Hepatocyte (in vitro differentiated cells): Measurements from ENCODE around the gene GAREM2. TPM values are rescaled to one million over a fixed set of nuclear protein-coding genes. Genes with fewer than 3 reads are reported as not detected.
A peak's percentile ranks its signal among the peaks of the same experiment; 100 is the strongest.

Source experiments
- DNase-seq: peaks from one replicate; pipeline ENCODE4 v3.0.0-alpha.2; 2016; ENCODE audit warnings: low spot score
- H2AFZ ChIP-seq: fragments of 200-600 bp; sonication (generic); 2 replicates; pipeline ENCODE4 v1.6.0; 2016; ENCODE audit warnings: antibody characterized with exemption, mild to moderate bottlenecking
- H3K27ac ChIP-seq: fragments of 200-600 bp; sonication (generic); 2 replicates; pipeline ENCODE4 v1.5.1; 2016; ENCODE audit warnings: mild to moderate bottlenecking
- H3K27me3 ChIP-seq: fragments of 200-600 bp; sonication (generic); 2 replicates; pipeline ENCODE4 v1.6.1; 2016
- H3K36me3 ChIP-seq: fragments of 200-600 bp; sonication (generic); replicated peaks from 2 replicates; pipeline ENCODE4 v1.5.1; 2016; ENCODE audit warnings: low read depth; ENCODE audit not compliant: insufficient read depth
- H3K4me1 ChIP-seq: fragments of 200-600 bp; sonication (generic); 2 replicates; pipeline ENCODE4 v1.5.1; 2016; ENCODE audit warnings: mild to moderate bottlenecking, moderate library complexity; ENCODE audit not compliant: insufficient read depth
- H3K4me2 ChIP-seq: fragments of 200-600 bp; sonication (generic); 2 replicates; pipeline ENCODE4 v1.6.0; 2016
- H3K4me3 ChIP-seq: fragments of 200-600 bp; sonication (generic); 2 replicates; pipeline ENCODE4 v1.5.1; 2016; ENCODE audit warnings: mild to moderate bottlenecking
- H3K79me2 ChIP-seq: fragments of 200-600 bp; sonication (generic); 2 replicates; pipeline ENCODE4 v1.6.0; 2017; ENCODE audit warnings: mild to moderate bottlenecking
- H3K9me2 ChIP-seq: fragments of 200-600 bp; sonication (generic); replicated peaks from 2 replicates; pipeline ENCODE4 v1.6.0; 2017; ENCODE audit warnings: mild to moderate bottlenecking; ENCODE audit not compliant: insufficient read depth
- H3K9me3 ChIP-seq: fragments of 200-600 bp; sonication (generic); 2 replicates; pipeline ENCODE4 v1.5.1; 2016; ENCODE audit warnings: low read depth, mild to moderate bottlenecking
- H4K20me1 ChIP-seq: fragments of 200-600 bp; sonication (generic); 2 replicates; pipeline ENCODE4 v1.6.0; 2016; ENCODE audit warnings: mild to moderate bottlenecking; ENCODE audit not compliant: insufficient read depth, poor library complexity, severe bottlenecking
- EZH2 ChIP-seq: fragments of 200-600 bp; sonication (generic); IDR thresholded peaks from 2 replicates; pipeline ENCODE4 v1.6.1; 2016; ENCODE audit warnings: antibody characterized with exemption, mild to moderate bottlenecking, borderline replicate concordance
- EZH2phosphoT487 ChIP-seq: fragments of 200-600 bp; sonication (generic); IDR thresholded peaks from one replicate; pipeline ENCODE4 v1.6.1; 2018; ENCODE audit warnings: antibody characterized with exemption, mild to moderate bottlenecking, low read depth, moderate library complexity; ENCODE audit not compliant: unreplicated experiment, severe bottlenecking
- WGBS: methylation state at CpG from one replicate; pipeline ENCODE4 v1.1.6; 2016; ENCODE audit warnings: low lambda C conversion rate; ENCODE audit errors: missing lambda C conversion rate; 5-methylcytosine and 5-hydroxymethylcytosine counted together
- polyA plus RNA-seq: library from polyadenylated mRNA; unstranded; fragments of >200 nt; fragmentation: Nextera tagmentation; extraction: Ambion mirVana; gene quantifications from 2 replicates; pipeline ENCODE4 v1.2.1, GENCODE V29; 2016
- total RNA-seq: library from RNA; depleted of rRNA; stranded (reverse); fragments of >200 nt; gene quantifications from 2 replicates; pipeline ENCODE4 v1.2.3, GENCODE V29; 2014
- TF ChIP-seq, protein P1 (sequence below): fragments of 200-600 bp; sonication (generic); IDR thresholded peaks from 2 replicates; pipeline ENCODE4 v1.5.1; 2016; ENCODE audit warnings: antibody characterized with exemption, mild to moderate bottlenecking; ENCODE audit not compliant: poor library complexity

Gene GAREM2
- total and polyA plus RNA-seq, 2 experiments from 2014 or later = 4.7 to 5.1 TPM

DNA sequence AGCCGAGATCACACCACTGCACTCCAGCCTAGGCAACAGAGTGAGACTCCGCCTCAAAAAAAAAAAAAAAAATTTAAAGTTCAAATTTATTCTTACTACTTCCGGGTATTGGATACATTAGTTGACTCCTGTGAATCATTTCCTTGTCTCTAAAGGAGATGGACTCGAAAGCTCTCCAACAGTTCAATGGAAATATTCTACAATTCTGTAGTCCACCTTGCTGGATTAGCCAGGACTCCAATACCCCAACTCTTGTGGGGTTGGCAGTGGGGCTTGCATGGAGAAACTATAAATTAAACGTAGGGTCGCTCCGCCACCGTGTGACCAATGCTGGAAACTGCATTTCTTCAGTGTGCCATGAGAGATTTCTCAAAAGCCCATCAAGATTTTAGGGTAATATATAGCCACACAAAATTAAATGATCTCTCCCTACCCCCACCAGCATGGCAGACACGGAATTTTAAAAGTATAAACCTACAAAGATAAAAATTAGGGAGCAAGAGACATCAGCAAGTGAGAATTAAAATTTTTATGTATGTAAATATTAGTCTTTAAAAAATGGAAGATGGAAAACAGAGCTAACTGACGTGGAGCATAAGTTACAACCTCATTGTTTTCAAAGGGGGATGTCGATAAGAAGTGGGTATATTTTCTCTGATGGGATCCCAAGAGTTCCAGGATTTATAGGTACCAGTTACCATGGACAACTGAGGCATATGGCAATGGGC is 27.8 kb upstream of the GAREM2 start:
- Histone ChIP-seq H3K79me2 (no peaks in the 10 kb centered on the region), H3K4me2 (no peak overlapping the region), H3K27ac (no peak overlapping the region), H3K36me3 (no peaks in the 10 kb centered on the region), H2AFZ (no peak overlapping the region), H3K9me3 (no peaks in the 10 kb centered on the region), H4K20me1 (no peaks in the 10 kb centered on the region), H3K27me3 (no peaks in the 10 kb centered on the region), H3K4me1 (no peaks in the 10 kb centered on the region), H3K4me3 (no peak overlapping the region), H3K9me2 (no peaks in the 10 kb centered on the region)
- TF ChIP-seq, protein P1, sequence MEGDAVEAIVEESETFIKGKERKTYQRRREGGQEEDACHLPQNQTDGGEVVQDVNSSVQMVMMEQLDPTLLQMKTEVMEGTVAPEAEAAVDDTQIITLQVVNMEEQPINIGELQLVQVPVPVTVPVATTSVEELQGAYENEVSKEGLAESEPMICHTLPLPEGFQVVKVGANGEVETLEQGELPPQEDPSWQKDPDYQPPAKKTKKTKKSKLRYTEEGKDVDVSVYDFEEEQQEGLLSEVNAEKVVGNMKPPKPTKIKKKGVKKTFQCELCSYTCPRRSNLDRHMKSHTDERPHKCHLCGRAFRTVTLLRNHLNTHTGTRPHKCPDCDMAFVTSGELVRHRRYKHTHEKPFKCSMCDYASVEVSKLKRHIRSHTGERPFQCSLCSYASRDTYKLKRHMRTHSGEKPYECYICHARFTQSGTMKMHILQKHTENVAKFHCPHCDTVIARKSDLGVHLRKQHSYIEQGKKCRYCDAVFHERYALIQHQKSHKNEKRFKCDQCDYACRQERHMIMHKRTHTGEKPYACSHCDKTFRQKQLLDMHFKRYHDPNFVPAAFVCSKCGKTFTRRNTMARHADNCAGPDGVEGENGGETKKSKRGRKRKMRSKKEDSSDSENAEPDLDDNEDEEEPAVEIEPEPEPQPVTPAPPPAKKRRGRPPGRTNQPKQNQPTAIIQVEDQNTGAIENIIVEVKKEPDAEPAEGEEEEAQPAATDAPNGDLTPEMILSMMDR = peak; percentile 92
- no peak for TF ChIP-seq EZH2
- peak; percentile 73 for DNase-seq
- WGBS = 34% methylated on average over 11 of the region's 11 CpGs

DNA sequence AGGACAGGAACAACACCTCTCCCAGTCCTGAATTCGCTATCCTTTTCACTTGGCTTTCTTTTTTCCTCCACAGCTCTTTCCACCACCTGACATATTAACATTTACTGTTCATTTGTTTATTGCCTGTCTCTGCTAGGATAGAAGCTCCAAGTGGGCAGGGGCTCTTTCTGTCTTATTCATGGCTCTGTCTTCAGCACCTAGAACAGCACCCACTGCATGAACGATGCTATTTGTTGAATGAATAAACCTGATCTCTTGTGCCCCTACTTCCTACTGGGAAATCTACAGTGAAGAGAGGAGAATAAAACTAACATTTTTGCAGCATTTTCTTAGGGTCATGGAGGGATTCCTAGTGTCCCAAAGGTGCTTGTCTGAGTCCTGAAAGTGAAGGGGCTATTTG is 24.4 kb upstream of the GAREM2 start:
- DNase-seq = no peak
- no peak overlapping the region for H3K4me3 ChIP-seq
- H3K4me2 ChIP-seq = no peak overlapping the region
- H3K27ac ChIP-seq = no peak overlapping the region
- H4K20me1 ChIP-seq = no peaks in the 10 kb centered on the region
- H2AFZ ChIP-seq = no peak overlapping the region
- H3K79me2 ChIP-seq = no peaks in the 10 kb centered on the region
- H3K9me2 ChIP-seq = no peaks in the 10 kb centered on the region
- TF ChIP-seq EZH2phosphoT487 (no peak), EZH2 (no peak)
- TF ChIP-seq, protein P1 = no peak
- WGBS = 46% methylated on average over 2 of the region's 2 CpGs
- no peaks in the 10 kb centered on the region for H3K36me3 ChIP-seq
- H3K27me3 ChIP-seq = no peaks in the 10 kb centered on the region
- H3K9me3 ChIP-seq = peaks cover 2% of the 10 kb centered on the region
- no peaks in the 10 kb centered on the region for H3K4me1 ChIP-seq

DNA sequence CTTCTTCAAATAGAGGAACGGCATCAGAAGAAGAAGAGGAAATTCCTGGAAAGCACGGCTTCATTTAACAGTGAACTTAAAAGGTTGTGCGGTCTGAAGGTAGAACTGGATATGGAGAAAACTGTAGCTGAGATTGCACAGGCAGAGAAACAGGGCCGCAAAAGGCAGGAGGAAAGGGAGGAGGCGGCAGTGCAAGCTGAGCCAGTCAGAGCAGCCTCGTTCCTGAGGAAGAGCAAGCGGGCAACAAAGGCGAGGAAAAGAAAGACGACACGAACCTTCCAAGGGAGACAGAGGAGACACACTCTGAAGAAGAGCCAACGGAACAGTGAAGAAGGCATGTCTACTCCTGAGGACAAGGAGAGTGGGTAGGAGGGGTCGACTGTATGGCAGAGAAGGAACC is 22.6 kb upstream of the GAREM2 start:
- Histone ChIP-seq H3K9me2 (no peaks in the 10 kb centered on the region), H3K4me1 (no peaks in the 10 kb centered on the region), H3K9me3 (peaks cover 6% of the 10 kb centered on the region), H3K36me3 (no peaks in the 10 kb centered on the region), H3K4me3 (no peak overlapping the region), H3K79me2 (no peaks in the 10 kb centered on the region), H2AFZ (no peak overlapping the region), H4K20me1 (no peaks in the 10 kb centered on the region), H3K27me3 (no peaks in the 10 kb centered on the region), H3K4me2 (no peak overlapping the region), H3K27ac (no peak overlapping the region)
- TF ChIP-seq, protein P1 = no peak
- TF ChIP-seq EZH2phosphoT487 (no peak), EZH2 (no peak)
- no peak for DNase-seq
- WGBS = 83% methylated on average over 12 of the region's 12 CpGs

DNA sequence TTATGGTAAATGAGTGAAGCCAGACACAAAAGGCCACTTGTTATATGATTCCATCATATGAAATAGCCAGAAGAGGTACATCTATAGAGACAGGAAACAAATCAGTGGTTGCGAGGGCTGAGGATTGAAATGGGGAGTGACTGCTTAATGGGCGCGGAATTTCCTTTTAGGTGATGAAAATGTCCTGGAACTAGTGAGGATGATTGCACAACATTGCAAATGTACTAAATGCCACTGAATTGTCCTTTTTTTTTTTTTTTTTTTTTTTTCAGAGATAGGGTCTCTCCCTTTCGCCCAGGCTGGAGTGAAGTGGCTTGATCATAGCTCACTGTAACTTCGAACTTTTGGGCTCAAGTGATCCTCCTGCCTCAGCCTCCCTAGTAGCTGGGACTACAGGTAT is 15.3 kb upstream of the GAREM2 start:
- H3K27ac ChIP-seq = no peak overlapping the region
- H3K9me2 ChIP-seq = no peaks in the 10 kb centered on the region
- no peaks in the 10 kb centered on the region for H3K4me1 ChIP-seq
- H3K9me3 ChIP-seq = peaks cover 6% of the 10 kb centered on the region
- H3K4me3 ChIP-seq = no peak overlapping the region
- 93% methylated on average over 4 of the region's 5 CpGs for WGBS
- no peak for DNase-seq
- no peaks in the 10 kb centered on the region for H4K20me1 ChIP-seq
- H3K36me3 ChIP-seq = no peaks in the 10 kb centered on the region
- no peak overlapping the region for H3K4me2 ChIP-seq
- H3K27me3 ChIP-seq = no peaks in the 10 kb centered on the region
- H3K79me2 ChIP-seq = no peaks in the 10 kb centered on the region
- no peak overlapping the region for H2AFZ ChIP-seq
- TF ChIP-seq, protein P1 = no peak
- TF ChIP-seq EZH2 = no peak
- no peak for TF ChIP-seq EZH2phosphoT487
